B cell (primary cell): ENCODE data around the gene ZBTB46. TPM values are rescaled to one million over a fixed set of nuclear protein-coding genes. Genes with fewer than 3 reads are reported as not detected.

Experiments used
- ATAC-seq: fragments of 200-7000 bp; cut with Tn5 transposase; one replicate; pipeline ENCODE4 v1.10.0; 2021; ENCODE audit warnings: low read depth, mild to moderate bottlenecking, moderate number of reproducible peaks, moderate library complexity
- CTCF ChIA-PET: fragments of 350-600 bp; sonication (Branson Sonifier 250); formaldehyde crosslinking; loops from one replicate; lab custom pipeline; 2021; ENCODE audit warnings: antibody characterized with exemption, inconsistent platforms; lab: Charles Lee
- POLR2A ChIA-PET: fragments of 350-600 bp; sonication (Branson Sonifier 250); formaldehyde crosslinking; loops from one replicate; lab custom pipeline; 2021; ENCODE audit warnings: antibody characterized with exemption; lab: Charles Lee
- DNase-seq: peaks from one replicate; pipeline ENCODE4 v3.0.0; 2013
- H2AFZ ChIP-seq: 2 replicates; pipeline ENCODE4 v1.6.1; 2012; ENCODE audit warnings: mild to moderate bottlenecking, low read depth, low read length; ENCODE audit not compliant: insufficient read depth, poor library complexity, severe bottlenecking
- H3K27ac ChIP-seq, 2 donors: 1 replicate in 1 of 2; 2 replicates in 1 of 2; pipeline ENCODE4 v1.5.1; 2012 to 2013; ENCODE audit warnings: low read length in 2 of 2, mild to moderate bottlenecking in 2 of 2, moderate library complexity in 1 of 2
- H3K27me3 ChIP-seq, 4 experiments: fragments of 200-600 bp in 1 of 4; sonication (generic) in 1 of 4; replicated peaks in 1 of 4; 1 replicate in 2 of 4; 2 replicates in 2 of 4; pipeline versions ENCODE4 v1.6.1 to v1.7.0; 2013 to 2016; ENCODE audit warnings: low read length in 3 of 4, mild to moderate bottlenecking in 2 of 4, mixed read lengths in 1 of 4, moderate library complexity in 1 of 4; ENCODE audit not compliant: insufficient read depth in 4 of 4, control insufficient read depth in 3 of 4; ENCODE audit errors: control extremely low read depth in 1 of 4
- H3K36me3 ChIP-seq, 2 experiments: replicated peaks in 1 of 2; 1 replicate in 1 of 2; 2 replicates in 1 of 2; pipeline versions ENCODE4 v1.6.1 to v1.7.1; 2013; ENCODE audit warnings: low read length in 1 of 2; ENCODE audit not compliant: insufficient read depth in 2 of 2, control insufficient read depth in 1 of 2; ENCODE audit errors: control extremely low read depth in 1 of 2, extremely low read depth in 1 of 2
- H3K4me1 ChIP-seq, 2 donors: fragments of 200-600 bp in 1 of 2; sonication (generic) in 1 of 2; 1 replicate in 1 of 2; 2 replicates in 1 of 2; pipeline versions ENCODE4 v1.5.1 to v1.6.1; 2013 to 2017; ENCODE audit warnings: low read length in 2 of 2; ENCODE audit not compliant: control insufficient read depth in 2 of 2, insufficient read depth in 2 of 2
- H3K4me2 ChIP-seq: replicated peaks from 2 replicates; pipeline ENCODE3; 2012; ENCODE audit warnings: mild to moderate bottlenecking, low read depth, low read length; ENCODE audit not compliant: poor library complexity, severe bottlenecking
- H3K4me3 ChIP-seq, 5 experiments: fragments of 200-600 bp in 1 of 5; sonication (generic) in 1 of 5; 1 replicate in 3 of 5; 2 replicates in 2 of 5; pipeline versions ENCODE4 v1.5.1 to v1.7.0; 2011 to 2016; ENCODE audit warnings: low read length in 4 of 5, mild to moderate bottlenecking in 4 of 5, low read depth in 2 of 5, control low read depth in 1 of 5, moderate library complexity in 1 of 5; ENCODE audit not compliant: insufficient read depth in 1 of 5; ENCODE audit errors: control extremely low read depth in 1 of 5, extremely low read depth in 1 of 5
- H3K79me2 ChIP-seq: fragments of 200-600 bp; sonication (generic); one replicate; pipeline ENCODE4 v1.6.0; 2016; ENCODE audit warnings: low read length; ENCODE audit not compliant: control insufficient read depth, insufficient read depth
- H3K9ac ChIP-seq: fragments of 200-600 bp; sonication (generic); 2 replicates; pipeline ENCODE4 v1.6.1; 2017; ENCODE audit warnings: mild to moderate bottlenecking, low read length, moderate library complexity
- H3K9me3 ChIP-seq, 3 donors: one replicate each; pipeline versions ENCODE4 v1.6.1 to v1.7.1; 2013; ENCODE audit warnings: low read length in 2 of 3; ENCODE audit not compliant: control insufficient read depth in 2 of 3, insufficient read depth in 1 of 3; ENCODE audit errors: control extremely low read depth in 1 of 3
- H4K20me1 ChIP-seq: 2 replicates; pipeline ENCODE4 v1.6.0; 2012; ENCODE audit warnings: mild to moderate bottlenecking, low read length; ENCODE audit not compliant: insufficient read depth, control insufficient read depth, poor library complexity, severe bottlenecking
- H3K27ac Mint-ChIP-seq: one replicate; pipeline ENCODE4 v1.8.0; 2021; ENCODE audit warnings: mixed read lengths
- H3K27me3 Mint-ChIP-seq: one replicate; pipeline ENCODE4 v1.8.0; 2021; ENCODE audit warnings: mixed read lengths
- H3K4me1 Mint-ChIP-seq: one replicate; pipeline ENCODE4 v1.8.0; 2021; ENCODE audit warnings: mixed read lengths
- H3K4me3 Mint-ChIP-seq: one replicate; pipeline ENCODE4 v1.8.0; 2021; ENCODE audit warnings: mixed read lengths
- H3K9me3 Mint-ChIP-seq: one replicate; pipeline ENCODE4 v1.8.0; 2022; ENCODE audit warnings: mixed read lengths; ENCODE audit not compliant: insufficient read depth
- EZH2 ChIP-seq: IDR thresholded peaks from 2 replicates; pipeline ENCODE4 v1.6.1; 2012; ENCODE audit warnings: borderline replicate concordance, low read depth, mild to moderate bottlenecking, moderate library complexity, low read length; ENCODE audit not compliant: insufficient read depth, poor library complexity, severe bottlenecking
- WGBS: methylation state at CpG from one replicate; pipeline ENCODE4 v1.1.5; 2013; ENCODE audit warnings: missing lambda C conversion rate; ENCODE audit not compliant: insufficient coverage; 5-methylcytosine and 5-hydroxymethylcytosine counted together
- intact Hi-C: fragments of 100-400 bp; cut with micrococcal nuclease; formaldehyde crosslinking; loops from one replicate; pipeline ENCODE4 v1.10.0; 2022
- polyA plus RNA-seq: library from polyadenylated mRNA; depleted of rRNA; stranded (reverse); fragments of >200 nt; gene quantifications from 2 replicates; pipeline ENCODE4 v1.2.3, GENCODE V29; 2012
- total RNA-seq, 2 donors: library from RNA; stranded (reverse); fragments of 120-200 nt in 1 of 2; gene quantifications; 1 replicate in 1 of 2; 2 replicates in 1 of 2; pipeline versions ENCODE4 v1.2.3 to v1.2.4, GENCODE V29; 2013 to 2022
- TF ChIP-seq, protein P1 (sequence below): fragments of 200-600 bp; IDR thresholded peaks from one replicate; pipeline ENCODE4 v1.8.0; 2022; ENCODE audit warnings: antibody characterized with exemption, mild to moderate bottlenecking

The ZBTB46 gene
- total and polyA plus RNA-seq, 2 donors (not counting 1 experiment from before 2014, with no cell fraction given), result 0.16 to 0.64 TPM

DNA sequence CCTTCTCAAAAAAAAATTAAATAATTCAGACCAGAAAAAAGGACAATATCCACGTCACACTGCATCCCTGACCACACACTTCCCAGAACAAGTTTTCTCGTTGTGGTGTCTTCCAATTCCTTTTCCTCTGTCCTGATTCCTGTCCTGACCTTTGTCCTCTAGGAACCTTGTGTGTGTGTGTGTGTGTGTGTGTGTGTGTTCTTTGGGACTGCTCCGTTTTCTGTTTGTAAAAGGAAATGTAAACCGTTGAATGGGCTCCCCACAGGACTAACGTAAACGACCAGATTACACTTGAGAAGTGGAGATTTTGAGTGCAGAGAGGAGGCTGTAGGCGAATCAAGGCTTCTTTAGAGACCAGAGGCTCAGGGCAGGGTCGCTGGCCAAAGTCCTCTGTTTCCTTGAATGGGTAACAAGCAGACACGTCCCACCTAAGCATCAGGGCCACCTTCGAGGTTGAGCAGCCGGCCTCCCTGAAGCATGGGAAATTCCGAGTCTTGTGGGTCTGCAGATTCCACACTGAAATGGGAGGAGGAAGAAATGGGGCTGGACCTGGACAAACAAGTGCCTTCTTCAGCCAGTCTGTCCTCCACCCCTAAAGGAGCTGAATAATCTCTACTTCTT, 7.3 kb downstream of the ZBTB46 start:
- Mint-ChIP-seq H3K4me3 (no peak overlapping the region), H3K9me3 (no peaks in the 10 kb centered on the region), H3K27ac (no peak overlapping the region), H3K27me3 (peaks cover 31% of the 10 kb centered on the region), H3K4me1 (no peaks in the 10 kb centered on the region)
- intact Hi-C loops, result no loop called here
- ChIA-PET POLR2A (no interaction called here), CTCF (no interaction called here)
- Histone ChIP-seq H3K4me3 (no peak overlapping the region), H3K36me3 (no peaks in the 10 kb centered on the region), H3K79me2 (no peaks in the 10 kb centered on the region), H3K4me2 (no peak overlapping the region), H3K9me3 (peaks cover 0 to 8% (median 0%) of the 10 kb centered on the region in 3 donors), H3K4me1 (no peaks in the 10 kb centered on the region), H2AFZ (no peak overlapping the region), H3K27ac (no peak overlapping the region), H3K9ac (no peak overlapping the region), H4K20me1 (no peaks in the 10 kb centered on the region), H3K27me3 (peaks cover 0 to 21% (median 13%) of the 10 kb centered on the region in 4 experiments)
- ATAC-seq (no peak), DNase-seq (no peak)
- 83% methylated on average over 8 of the region's 12 CpGs for WGBS
- no peak for TF ChIP-seq EZH2
- TF ChIP-seq, protein P1, sequence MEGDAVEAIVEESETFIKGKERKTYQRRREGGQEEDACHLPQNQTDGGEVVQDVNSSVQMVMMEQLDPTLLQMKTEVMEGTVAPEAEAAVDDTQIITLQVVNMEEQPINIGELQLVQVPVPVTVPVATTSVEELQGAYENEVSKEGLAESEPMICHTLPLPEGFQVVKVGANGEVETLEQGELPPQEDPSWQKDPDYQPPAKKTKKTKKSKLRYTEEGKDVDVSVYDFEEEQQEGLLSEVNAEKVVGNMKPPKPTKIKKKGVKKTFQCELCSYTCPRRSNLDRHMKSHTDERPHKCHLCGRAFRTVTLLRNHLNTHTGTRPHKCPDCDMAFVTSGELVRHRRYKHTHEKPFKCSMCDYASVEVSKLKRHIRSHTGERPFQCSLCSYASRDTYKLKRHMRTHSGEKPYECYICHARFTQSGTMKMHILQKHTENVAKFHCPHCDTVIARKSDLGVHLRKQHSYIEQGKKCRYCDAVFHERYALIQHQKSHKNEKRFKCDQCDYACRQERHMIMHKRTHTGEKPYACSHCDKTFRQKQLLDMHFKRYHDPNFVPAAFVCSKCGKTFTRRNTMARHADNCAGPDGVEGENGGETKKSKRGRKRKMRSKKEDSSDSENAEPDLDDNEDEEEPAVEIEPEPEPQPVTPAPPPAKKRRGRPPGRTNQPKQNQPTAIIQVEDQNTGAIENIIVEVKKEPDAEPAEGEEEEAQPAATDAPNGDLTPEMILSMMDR, result no peak

DNA sequence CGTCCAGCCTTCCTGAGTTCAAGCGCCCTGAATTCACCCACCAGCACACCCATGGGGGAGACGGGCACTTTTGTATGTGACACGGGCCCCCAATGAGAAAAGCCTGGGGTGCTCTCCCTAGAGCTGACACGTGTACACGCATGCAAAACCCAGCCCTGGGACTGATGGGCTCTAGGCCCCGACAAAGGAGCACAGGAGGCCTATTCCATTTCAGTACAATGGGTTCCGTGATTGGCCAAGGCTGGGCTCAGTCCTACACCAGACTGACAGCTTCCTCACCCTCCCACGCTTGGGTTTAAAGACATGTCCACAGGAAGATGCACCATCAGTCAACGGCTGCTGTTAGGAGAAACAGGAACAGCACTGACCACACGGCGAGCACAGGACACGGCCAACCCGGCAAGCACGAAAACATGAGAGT, 8.8 kb downstream of the ZBTB46 start:
- Mint-ChIP-seq H3K9me3 (no peaks in the 10 kb centered on the region), H3K4me1 (no peaks in the 10 kb centered on the region), H3K27me3 (peaks cover 25% of the 10 kb centered on the region), H3K27ac (no peak overlapping the region), H3K4me3 (no peak overlapping the region)
- Histone ChIP-seq H3K4me1 (no peaks in the 10 kb centered on the region), H3K36me3 (no peaks in the 10 kb centered on the region), H3K79me2 (no peaks in the 10 kb centered on the region), H2AFZ (no peak overlapping the region), H3K9ac (no peak overlapping the region), H3K9me3 (peaks cover 0 to 4% (median 0%) of the 10 kb centered on the region in 3 donors), H3K27ac (no peak overlapping the region), H3K4me2 (no peak overlapping the region), H3K27me3 (peaks cover 0 to 9% (median 3%) of the 10 kb centered on the region in 4 experiments), H3K4me3 (no peak overlapping the region), H4K20me1 (no peaks in the 10 kb centered on the region)
- ATAC-seq (no peak), DNase-seq (no peak)
- WGBS, result 90% methylated on average over 15 of the region's 15 CpGs
- TF ChIP-seq, protein P1, result no peak
- TF ChIP-seq EZH2, result no peak
- ChIA-PET CTCF (no interaction called here), POLR2A (no interaction called here)
- intact Hi-C loops, result no loop called here
